Smooth muscle cell of the pulmonary artery (primary cell): ENCODE results near the gene SFTPA1. TPM values are rescaled to one million over a fixed set of nuclear protein-coding genes. Genes with fewer than 3 reads are reported as not detected.

Source experiments
- total RNA-seq: library from RNA; depleted of rRNA; stranded (reverse); fragments of >200 nt; gene quantifications from 2 replicates; pipeline ENCODE4 v1.2.3, GENCODE V29; 2014

The SFTPA1 gene
- not detected in 2 replicates for total RNA-seq

DNA sequence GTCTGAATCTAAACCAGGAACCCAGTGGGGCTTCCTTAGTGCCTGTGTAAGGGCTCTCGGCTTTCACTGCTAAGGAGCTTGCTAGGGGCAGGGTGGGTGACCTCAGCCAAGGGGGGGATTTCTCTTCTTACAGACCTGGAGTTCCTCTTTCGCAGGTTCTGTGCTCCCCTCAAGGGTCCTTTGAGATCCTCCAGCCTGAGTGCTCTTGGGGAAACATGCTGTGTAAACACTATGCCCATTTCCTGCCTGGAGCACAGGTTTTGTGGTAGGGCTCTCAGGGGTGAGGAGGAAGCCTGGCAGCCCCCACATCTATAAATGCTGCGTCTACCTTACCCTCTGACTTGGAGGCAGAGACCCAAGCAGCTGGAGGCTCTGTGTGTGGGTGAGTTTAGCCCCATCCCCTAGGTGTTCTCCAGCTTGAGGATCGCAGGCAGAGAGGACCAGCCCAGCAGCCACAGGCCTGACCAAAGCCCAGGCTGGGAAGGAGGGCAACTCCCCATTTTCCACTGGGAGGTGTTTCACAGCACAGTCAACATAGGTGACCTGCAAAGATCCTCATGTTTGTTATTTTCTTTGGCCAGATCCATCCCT, at the start of gene SFTPA1:
Gene SFTPA1, plus strand, starts transcription at position 339 of the 591 bp plus-strand sequence. CDS start 887 bp downstream, outside the sequence.

Other genes starting within 250 kb of the SFTPA1 start
- 27.8 and 33.8 TPM in 2 replicates for gene ZCCHC24, start 165.3 kb upstream of the SFTPA1 start, total RNA-seq
- 0.13 and 0.26 TPM in 2 replicates for gene EIF5AL1, start 98.4 kb upstream of the SFTPA1 start, total RNA-seq
- not detected in 2 replicates for gene SFTPA2, start 50.5 kb upstream of the SFTPA1 start, total RNA-seq
- gene NUTM2B, start 92.3 kb downstream of the SFTPA1 start, total RNA-seq: 0.30 and 0.39 TPM in 2 replicates
- not detected in 2 replicates for gene NUTM2E, start 215.8 kb downstream of the SFTPA1 start, total RNA-seq